Left ventricle myocardium inferior (tissue), 1 donor: ENCODE results near the gene WDR5B. TPM values are rescaled to one million over a fixed set of nuclear protein-coding genes. Genes with fewer than 3 reads are reported as not detected.

Experiments used
- DNase-seq: peaks from one replicate; pipeline ENCODE4 v3.0.0-alpha.2; 2020
- H3K27ac ChIP-seq: fragments of 200-600 bp; replicated peaks from 2 replicates; pipeline ENCODE4 v1.8.0; 2021
- H3K27me3 ChIP-seq: fragments of 200-600 bp; 2 replicates; pipeline ENCODE4 v1.8.0; 2021; ENCODE audit warnings: low read depth
- H3K36me3 ChIP-seq: fragments of 200-600 bp; 2 replicates; pipeline ENCODE4 v1.8.0; 2021
- H3K4me1 ChIP-seq: fragments of 200-600 bp; 2 replicates; pipeline ENCODE4 v1.8.0; 2021
- H3K4me3 ChIP-seq: fragments of 200-600 bp; 2 replicates; pipeline ENCODE4 v1.8.0; 2021; ENCODE audit warnings: mild to moderate bottlenecking, moderate library complexity
- H3K9me3 ChIP-seq: fragments of 200-600 bp; replicated peaks from 2 replicates; pipeline ENCODE4 v1.8.0; 2021
- intact Hi-C: fragments of 100-400 bp; cut with micrococcal nuclease; formaldehyde crosslinking; loops from one replicate; pipeline ENCODE4 v1.11.0; 2022
- total RNA-seq: library from RNA; stranded (reverse); fragmentation: NEBNext Ultra II Directional; extraction: Animal tissue kit (Norgen Biotek cat#: 25700); gene quantifications from one replicate; pipeline ENCODE4 v1.2.1, GENCODE V29; 2021
- TF ChIP-seq, protein P1 (sequence below): fragments of 200-600 bp; IDR thresholded peaks from 2 replicates; pipeline ENCODE4 v1.8.0; 2021; ENCODE audit warnings: antibody characterized with exemption, mild to moderate bottlenecking, borderline replicate concordance
- donor health status: DM: no; HTN: yes; CAD: no; lungs with severe emphysema.

WDR5B gene
- total RNA-seq, 1 donor from 2014 or later, result 3.3 TPM

GRCh38 chr3:122365073-122365472 is 50.8 kb downstream of the WDR5B start:
- peaks cover 87% of the 10 kb centered on the region for H3K36me3 ChIP-seq
- H3K4me1 ChIP-seq, result no peaks in the 10 kb centered on the region
- H3K9me3 ChIP-seq, result no peaks in the 10 kb centered on the region
- TF ChIP-seq, protein P1, sequence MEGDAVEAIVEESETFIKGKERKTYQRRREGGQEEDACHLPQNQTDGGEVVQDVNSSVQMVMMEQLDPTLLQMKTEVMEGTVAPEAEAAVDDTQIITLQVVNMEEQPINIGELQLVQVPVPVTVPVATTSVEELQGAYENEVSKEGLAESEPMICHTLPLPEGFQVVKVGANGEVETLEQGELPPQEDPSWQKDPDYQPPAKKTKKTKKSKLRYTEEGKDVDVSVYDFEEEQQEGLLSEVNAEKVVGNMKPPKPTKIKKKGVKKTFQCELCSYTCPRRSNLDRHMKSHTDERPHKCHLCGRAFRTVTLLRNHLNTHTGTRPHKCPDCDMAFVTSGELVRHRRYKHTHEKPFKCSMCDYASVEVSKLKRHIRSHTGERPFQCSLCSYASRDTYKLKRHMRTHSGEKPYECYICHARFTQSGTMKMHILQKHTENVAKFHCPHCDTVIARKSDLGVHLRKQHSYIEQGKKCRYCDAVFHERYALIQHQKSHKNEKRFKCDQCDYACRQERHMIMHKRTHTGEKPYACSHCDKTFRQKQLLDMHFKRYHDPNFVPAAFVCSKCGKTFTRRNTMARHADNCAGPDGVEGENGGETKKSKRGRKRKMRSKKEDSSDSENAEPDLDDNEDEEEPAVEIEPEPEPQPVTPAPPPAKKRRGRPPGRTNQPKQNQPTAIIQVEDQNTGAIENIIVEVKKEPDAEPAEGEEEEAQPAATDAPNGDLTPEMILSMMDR, result no peak
- intact Hi-C loops, result no loop called here
- no peaks in the 10 kb centered on the region for H3K27me3 ChIP-seq
- no peak for DNase-seq
- no peak overlapping the region for H3K4me3 ChIP-seq
- H3K27ac ChIP-seq, result no peak overlapping the region

DNA sequence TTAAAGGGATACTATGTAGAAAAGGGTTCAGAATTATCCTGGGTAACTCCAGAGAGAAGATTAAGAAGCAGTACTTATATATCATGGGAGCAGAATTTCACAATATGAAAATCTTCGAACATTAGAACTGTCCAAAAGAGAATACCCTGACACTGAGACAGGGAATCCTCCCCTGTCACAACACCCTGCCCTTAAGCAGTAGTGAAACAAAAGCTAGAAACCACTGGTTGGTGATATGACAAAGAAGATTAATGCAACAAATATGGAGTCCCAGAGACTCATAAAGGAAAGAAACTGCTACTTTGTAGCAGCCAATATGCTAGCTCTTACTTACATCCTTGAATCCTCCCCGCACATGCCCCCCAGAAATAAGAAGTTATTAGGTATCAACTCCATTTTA is 51.4 kb downstream of the WDR5B start:
- Histone ChIP-seq H3K9me3 (no peaks in the 10 kb centered on the region), H3K4me3 (no peak overlapping the region), H3K27ac (no peak overlapping the region), H3K36me3 (peaks cover 81% of the 10 kb centered on the region), H3K4me1 (no peaks in the 10 kb centered on the region), H3K27me3 (no peaks in the 10 kb centered on the region)
- DNase-seq, result no peak
- intact Hi-C loops, result no loop called here
- TF ChIP-seq, protein P1, result no peak

Other genes starting within 250 kb of the WDR5B start
- gene CASR, start 232.4 kb downstream of the WDR5B start, total RNA-seq, result not detected
- 0.74 TPM for gene CSTA, start 90.8 kb downstream of the WDR5B start, total RNA-seq
- gene MIX23, start 32.8 kb downstream of the WDR5B start, total RNA-seq, result 32.7 TPM
- 141 TPM for gene FAM162A, start 31.9 kb downstream of the WDR5B start, total RNA-seq
- gene KPNA1, start 98.9 kb upstream of the WDR5B start, total RNA-seq, result 64.9 TPM
- gene PARP9, start 148.2 kb upstream of the WDR5B start, total RNA-seq, result 12.6 TPM
- 13.6 TPM for gene DTX3L, start 148.3 kb upstream of the WDR5B start, total RNA-seq
- gene PARP15, start 161.6 kb upstream of the WDR5B start, total RNA-seq, result 0.80 TPM